NCI-H1436 treated with DMSO at 0.1 percent for 48 hours (cell line): ENCODE data around the gene DNAJB5.

Experiments used
- DNase-seq: peaks from one replicate; lab custom pipeline; 2025; lab: John Stamatoyannopoulos, UW

DNAJB5 gene

GRCh38 chr9:34984049-34984448 is 5.5 kb upstream of the DNAJB5 start:
- DNase-seq = no peak

GRCh38 chr9:34985311-34985899 is 4.1 kb upstream of the DNAJB5 start:
- no peak for DNase-seq

- DNase-seq = no peak
These were observed 3.0 kb upstream of the DNAJB5 start for GRCh38 chr9:34986540-34987047.

- DNase-seq = no peak
These were observed 2.2 kb upstream of the DNAJB5 start for GRCh38 chr9:34987160-34987901.

GRCh38 chr9:34988218-34989002 is 1.1 kb upstream of the DNAJB5 start:
- no peak for DNase-seq

- DNase-seq = no peak
These were observed 546 bp downstream of the DNAJB5 start for GRCh38 chr9:34989946-34990635.

- no peak for DNase-seq
These were observed 1.5 kb downstream of the DNAJB5 start for GRCh38 chr9:34990908-34991606.

- no peak for DNase-seq
These were observed 2.2 kb downstream of the DNAJB5 start for GRCh38 chr9:34991607-34992375.

- DNase-seq = no peak
These were observed 2.9 kb downstream of the DNAJB5 start for GRCh38 chr9:34992376-34992951.

GRCh38 chr9:34993502-34994259 is 4.1 kb downstream of the DNAJB5 start:
- DNase-seq = no peak

GRCh38 chr9:34994260-34994899 is 4.8 kb downstream of the DNAJB5 start:
- no peak for DNase-seq

GRCh38 chr9:34994900-34995669 is 5.5 kb downstream of the DNAJB5 start:
- DNase-seq = no peak

- no peak for DNase-seq
These were observed 6.1 kb downstream of the DNAJB5 start for GRCh38 chr9:34995670-34996060.

- no peak for DNase-seq
These were observed 6.8 kb downstream of the DNAJB5 start for GRCh38 chr9:34996181-34996904.

GRCh38 chr9:34996905-34997279 is 7.3 kb downstream of the DNAJB5 start:
- DNase-seq = no peak

- no peak for DNase-seq
These were observed 7.8 kb downstream of the DNAJB5 start for GRCh38 chr9:34997379-34997781.

GRCh38 chr9:34998266-34998665 is 8.7 kb downstream of the DNAJB5 start:
- no peak for DNase-seq

- no peak for DNase-seq
These were observed 10.0 kb downstream of the DNAJB5 start for GRCh38 chr9:34999576-34999975.
